Fibroblast of gingiva (primary cell): Measurements from ENCODE around the gene TECTA.
A peak's percentile ranks its signal among the peaks of the same experiment; 100 is the strongest.
"Not testable (repeated sequence)": the region's sequence is repeated elsewhere in the genome, so short reads cannot be mapped to it uniquely, and the experiment has no call there.

Experiments
- DNase-seq: peaks from one replicate; pipeline ENCODE4 v3.0.0-alpha.2; 2011; ENCODE audit warnings: low read depth

Gene TECTA

GRCh38 chr11:121090145-121090721 lies 10.8 kb upstream of the TECTA start:
- no peak for DNase-seq

GRCh38 chr11:121091492-121092152 lies 9.4 kb upstream of the TECTA start:
- DNase-seq, result no peak

GRCh38 chr11:121095561-121095960 lies 5.5 kb upstream of the TECTA start:
- no peak for DNase-seq

- DNase-seq, result no peak
These were observed 1.7 kb upstream of the TECTA start for GRCh38 chr11:121099364-121099763.

GRCh38 chr11:121099885-121100284 lies 1.2 kb upstream of the TECTA start:
- DNase-seq, result peak; percentile 29

- no peak for DNase-seq
These were observed 3.3 kb downstream of the TECTA start for GRCh38 chr11:121104312-121104762.

- peak; percentile 52 for DNase-seq
These were observed 4.0 kb downstream of the TECTA start for GRCh38 chr11:121105063-121105480.

GRCh38 chr11:121105481-121106195 lies 4.6 kb downstream of the TECTA start:
- DNase-seq, result no peak

GRCh38 chr11:121106812-121107211 lies 5.8 kb downstream of the TECTA start:
- no peak for DNase-seq

- DNase-seq, result no peak
These were observed 7.4 kb downstream of the TECTA start for GRCh38 chr11:121108413-121108812.

GRCh38 chr11:121109471-121109870 lies 8.4 kb downstream of the TECTA start:
- no peak for DNase-seq

- no peak for DNase-seq
These were observed 9.0 kb downstream of the TECTA start for GRCh38 chr11:121109916-121110586.

- DNase-seq, result no peak
These were observed 10.1 kb downstream of the TECTA start for GRCh38 chr11:121110871-121111724.

- DNase-seq, result peak; percentile 53
These were observed 11.7 kb downstream of the TECTA start for GRCh38 chr11:121112498-121113455.

GRCh38 chr11:121113611-121114010 lies 12.6 kb downstream of the TECTA start:
- DNase-seq, result no peak

- DNase-seq, result not testable (repeated sequence)
These were observed 14.0 kb downstream of the TECTA start for GRCh38 chr11:121115024-121115423.

- DNase-seq, result no peak
These were observed 16.7 kb downstream of the TECTA start for GRCh38 chr11:121117788-121118187.

- DNase-seq, result peak; percentile 8
These were observed 18.4 kb downstream of the TECTA start for GRCh38 chr11:121119440-121119839.

GRCh38 chr11:121122328-121122727 lies 21.3 kb downstream of the TECTA start:
- DNase-seq, result no peak

GRCh38 chr11:121123496-121124069 lies 22.5 kb downstream of the TECTA start:
- DNase-seq, result no peak
